GM06990 (cell line): ENCODE data around the gene RAB31.
"Not testable (repeated sequence)": the region's sequence is repeated elsewhere in the genome, so short reads cannot be mapped to it uniquely, and the experiment has no call there.

ENCODE experiments used
- DNase-seq: peaks from one replicate; pipeline ENCODE4 v3.0.0-alpha.2; 2011; ENCODE audit not compliant: insufficient read length; ENCODE audit errors: extremely low read depth
- H3K27me3 ChIP-seq: replicated peaks from 2 replicates; pipeline ENCODE4 v1.6.0; 2011; ENCODE audit warnings: low read length; ENCODE audit not compliant: control insufficient read depth, insufficient read depth
- H3K36me3 ChIP-seq: 2 replicates; pipeline ENCODE4 v1.5.1; 2011; ENCODE audit warnings: low read length; ENCODE audit not compliant: control insufficient read depth, insufficient read depth
- H3K4me3 ChIP-seq: replicated peaks from 2 replicates; pipeline ENCODE4 v1.5.1; 2011; ENCODE audit warnings: low read depth, mild to moderate bottlenecking, control low read depth, low read length
- CTCF ChIP-seq: IDR thresholded peaks from 2 replicates; pipeline ENCODE4 v1.5.1; 2011; ENCODE audit warnings: low read length, control low read depth, mild to moderate bottlenecking, inconsistent platforms; ENCODE audit not compliant: insufficient read depth, poor library complexity, severe bottlenecking

RAB31 gene

GRCh38 chr18:9762526-9762925 lies 54.4 kb downstream of the RAB31 start:
- no peaks in the 10 kb centered on the region for H3K36me3 ChIP-seq
- TF ChIP-seq CTCF = no peak

GRCh38 chr18:9763157-9763556 lies 55.1 kb downstream of the RAB31 start:
- H3K36me3 ChIP-seq = no peaks in the 10 kb centered on the region
- DNase-seq = no peak
- no peaks in the 10 kb centered on the region for H3K27me3 ChIP-seq
- no peak overlapping the region for H3K4me3 ChIP-seq
- no peak for TF ChIP-seq CTCF

More at GRCh38 chr18:9762526-9762925, 54.4 kb downstream of the RAB31 start:
- H3K4me3 ChIP-seq = no peak overlapping the region
- no peak for DNase-seq
- H3K27me3 ChIP-seq = no peaks in the 10 kb centered on the region

- DNase-seq = no peak
- no peak for TF ChIP-seq CTCF
- Histone ChIP-seq H3K4me3 (no peak overlapping the region), H3K36me3 (no peaks in the 10 kb centered on the region), H3K27me3 (no peaks in the 10 kb centered on the region)
These were observed 55.9 kb downstream of the RAB31 start for GRCh38 chr18:9764011-9764481.

DNA sequence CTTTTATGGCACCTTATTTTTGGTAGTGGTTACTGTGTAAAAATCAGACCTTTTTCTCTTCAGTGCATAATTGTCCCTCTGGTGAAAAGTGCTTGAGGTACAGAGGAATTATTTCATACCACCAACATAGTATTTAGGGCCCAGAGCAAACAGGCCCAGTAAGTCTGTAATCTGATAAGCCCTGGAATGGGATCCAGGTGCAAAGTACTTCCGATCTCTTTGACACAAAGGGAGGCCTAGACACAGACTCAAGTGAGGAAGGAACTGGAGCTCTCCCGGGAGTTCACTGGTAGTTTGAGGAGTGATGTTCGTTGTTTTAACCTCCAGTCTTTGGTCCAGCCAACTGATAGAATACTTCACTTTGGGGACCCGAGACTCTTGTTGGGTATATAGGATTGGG lies 57.4 kb downstream of the RAB31 start:
- no peak for TF ChIP-seq CTCF
- DNase-seq = no peak
- Histone ChIP-seq H3K4me3 (no peak overlapping the region), H3K27me3 (no peaks in the 10 kb centered on the region), H3K36me3 (no peaks in the 10 kb centered on the region)

DNA sequence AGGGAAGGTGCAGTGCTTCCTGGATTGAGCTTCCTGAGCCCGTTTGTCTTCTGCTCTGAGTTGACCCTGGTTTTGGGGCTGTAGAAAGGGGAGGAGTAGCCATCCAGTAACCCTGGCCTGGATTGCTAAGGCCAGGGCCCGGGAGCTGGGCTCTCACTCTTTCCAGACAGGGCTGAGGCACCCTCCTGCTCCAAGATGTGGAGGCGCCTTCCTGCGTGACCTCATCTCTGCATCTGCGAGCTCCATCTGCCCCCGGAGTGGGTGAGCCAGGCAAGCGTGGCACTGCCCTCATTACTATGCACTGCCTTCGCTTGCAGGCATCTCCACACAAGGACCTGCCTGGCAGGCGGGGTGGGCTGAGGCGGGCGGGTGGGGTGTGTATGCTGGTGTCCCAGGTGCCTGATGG lies 58.0 kb downstream of the RAB31 start:
- H3K36me3 ChIP-seq = no peaks in the 10 kb centered on the region
- H3K27me3 ChIP-seq = no peaks in the 10 kb centered on the region
- H3K4me3 ChIP-seq = no peak overlapping the region
- DNase-seq = no peak
- no peak for TF ChIP-seq CTCF

GRCh38 chr18:9766740-9767139 lies 58.6 kb downstream of the RAB31 start:
- no peak overlapping the region for H3K4me3 ChIP-seq
- DNase-seq = no peak
- H3K36me3 ChIP-seq = no peaks in the 10 kb centered on the region
- H3K27me3 ChIP-seq = no peaks in the 10 kb centered on the region
- TF ChIP-seq CTCF = no peak

DNA sequence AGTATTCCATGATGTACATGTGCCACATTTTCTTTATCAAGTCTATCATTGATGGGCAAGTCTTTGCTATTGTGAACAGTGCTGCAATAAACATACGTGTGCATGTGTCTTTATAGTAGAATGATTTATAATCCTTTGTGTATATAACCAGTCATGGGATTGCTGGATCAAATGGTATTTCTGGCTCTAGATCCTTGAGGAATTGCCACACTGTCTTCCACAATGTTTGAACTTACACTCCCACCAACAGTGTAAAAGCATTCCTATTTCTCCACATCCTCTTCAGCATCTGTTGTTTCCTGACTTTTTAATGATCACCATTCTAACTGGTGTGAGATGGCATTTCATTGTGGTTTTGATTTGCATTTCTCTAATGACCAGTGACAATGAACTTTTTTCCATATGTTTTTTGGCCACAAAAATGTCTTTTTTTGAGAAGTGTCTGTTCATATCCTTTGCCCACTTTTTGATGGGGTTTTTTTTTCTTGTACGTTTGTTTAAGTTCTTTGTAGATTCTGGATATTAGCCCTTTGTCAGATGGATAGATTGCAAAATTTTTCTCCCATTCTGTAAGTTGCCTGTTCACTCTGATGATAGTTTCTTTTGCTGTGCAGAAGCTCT lies 60.1 kb downstream of the RAB31 start:
- H3K27me3 ChIP-seq, H3K36me3 ChIP-seq, DNase-seq, H3K4me3 ChIP-seq: not testable (repeated sequence)

DNA sequence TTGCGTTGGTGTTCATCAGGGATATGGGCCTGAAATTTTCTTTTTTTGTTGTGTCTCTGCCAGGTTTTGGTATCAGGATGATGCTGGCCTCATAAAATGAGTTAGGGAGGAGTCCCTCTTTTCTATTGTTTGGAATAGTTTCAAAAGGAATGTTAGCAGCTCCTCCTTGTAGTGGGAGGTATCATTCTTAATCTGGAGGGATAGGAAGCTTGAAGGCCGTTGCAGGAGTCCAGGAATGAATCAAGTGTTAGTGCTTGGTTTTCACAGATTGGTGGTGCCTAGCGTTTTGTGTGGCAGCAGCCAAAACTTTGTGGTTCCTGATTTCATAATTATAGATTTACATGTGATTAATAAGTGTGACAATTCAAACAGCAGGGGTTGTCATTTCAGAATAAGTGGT lies 62.0 kb downstream of the RAB31 start:
- not testable (repeated sequence) for H3K4me3 ChIP-seq, H3K36me3 ChIP-seq, DNase-seq

More for the DNA sequence above, 62.0 kb downstream of the RAB31 start:
- H3K27me3 ChIP-seq = not testable (repeated sequence)
